Fibroblast of villous mesenchyme (primary cell): ENCODE results near the gene ABHD14A. TPM values are rescaled to one million over a fixed set of nuclear protein-coding genes. Genes with fewer than 3 reads are reported as not detected.
A peak's percentile ranks its signal among the peaks of the same experiment; 100 is the strongest.

Source experiments
- DNase-seq: peaks from one replicate; pipeline ENCODE4 v3.0.0-alpha.2; 2010; ENCODE audit warnings: low read depth
- H3K4me3 ChIP-seq: 2 replicates; pipeline ENCODE4 v1.5.1; 2011; ENCODE audit warnings: low read depth, mild to moderate bottlenecking, low read length
- total RNA-seq: library from RNA; depleted of rRNA; stranded (reverse); fragments of >200 nt; gene quantifications from 2 replicates; pipeline ENCODE4 v1.2.3, GENCODE V29; 2012
- TF ChIP-seq, protein P1 (sequence below): IDR thresholded peaks from 2 replicates; pipeline ENCODE4 v1.5.1; 2012; ENCODE audit warnings: low read depth, mild to moderate bottlenecking, low read length; ENCODE audit not compliant: insufficient read depth

The ABHD14A gene
- total RNA-seq, 1 donor, result 5.2 TPM

DNA sequence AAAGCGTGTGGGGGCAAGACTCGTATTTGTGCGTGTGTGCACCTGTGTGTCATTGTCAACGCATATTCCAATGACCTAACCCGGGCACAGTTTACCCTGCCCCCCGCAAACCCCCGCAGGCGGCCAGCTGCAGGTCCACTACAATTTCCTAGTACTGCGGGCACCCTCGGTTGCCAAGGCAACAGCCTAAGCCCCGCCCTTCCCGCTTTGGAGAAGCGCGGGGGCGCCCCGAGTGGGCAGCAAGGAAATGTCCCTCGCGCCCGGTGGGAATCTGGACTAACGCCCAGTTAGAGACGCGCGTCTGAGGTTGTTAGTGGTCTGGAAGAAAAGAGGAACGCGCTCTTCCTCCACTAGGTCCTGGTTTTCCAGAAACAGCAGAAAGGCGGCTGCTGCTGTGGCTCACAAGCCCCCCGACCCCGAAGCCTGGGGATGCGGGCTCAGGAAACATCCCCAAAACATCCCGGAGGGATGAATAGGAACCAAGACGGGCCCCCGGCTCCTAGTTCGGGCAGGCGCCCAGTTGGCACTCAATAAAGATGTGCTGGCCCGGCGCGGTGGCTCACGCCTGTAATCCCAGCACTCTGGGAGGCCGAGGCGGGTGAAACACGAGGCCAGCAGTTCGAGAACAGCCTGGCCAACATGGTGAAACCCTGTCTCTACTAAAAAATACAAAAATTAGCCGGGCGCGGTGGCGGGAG lies 1.1 kb downstream of the ABHD14A start:
- TF ChIP-seq, protein P1, sequence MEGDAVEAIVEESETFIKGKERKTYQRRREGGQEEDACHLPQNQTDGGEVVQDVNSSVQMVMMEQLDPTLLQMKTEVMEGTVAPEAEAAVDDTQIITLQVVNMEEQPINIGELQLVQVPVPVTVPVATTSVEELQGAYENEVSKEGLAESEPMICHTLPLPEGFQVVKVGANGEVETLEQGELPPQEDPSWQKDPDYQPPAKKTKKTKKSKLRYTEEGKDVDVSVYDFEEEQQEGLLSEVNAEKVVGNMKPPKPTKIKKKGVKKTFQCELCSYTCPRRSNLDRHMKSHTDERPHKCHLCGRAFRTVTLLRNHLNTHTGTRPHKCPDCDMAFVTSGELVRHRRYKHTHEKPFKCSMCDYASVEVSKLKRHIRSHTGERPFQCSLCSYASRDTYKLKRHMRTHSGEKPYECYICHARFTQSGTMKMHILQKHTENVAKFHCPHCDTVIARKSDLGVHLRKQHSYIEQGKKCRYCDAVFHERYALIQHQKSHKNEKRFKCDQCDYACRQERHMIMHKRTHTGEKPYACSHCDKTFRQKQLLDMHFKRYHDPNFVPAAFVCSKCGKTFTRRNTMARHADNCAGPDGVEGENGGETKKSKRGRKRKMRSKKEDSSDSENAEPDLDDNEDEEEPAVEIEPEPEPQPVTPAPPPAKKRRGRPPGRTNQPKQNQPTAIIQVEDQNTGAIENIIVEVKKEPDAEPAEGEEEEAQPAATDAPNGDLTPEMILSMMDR, result peak; percentile 17
- H3K4me3 ChIP-seq, result peak overlapping the region; percentile 70
- peak; percentile 80 for DNase-seq

DNA sequence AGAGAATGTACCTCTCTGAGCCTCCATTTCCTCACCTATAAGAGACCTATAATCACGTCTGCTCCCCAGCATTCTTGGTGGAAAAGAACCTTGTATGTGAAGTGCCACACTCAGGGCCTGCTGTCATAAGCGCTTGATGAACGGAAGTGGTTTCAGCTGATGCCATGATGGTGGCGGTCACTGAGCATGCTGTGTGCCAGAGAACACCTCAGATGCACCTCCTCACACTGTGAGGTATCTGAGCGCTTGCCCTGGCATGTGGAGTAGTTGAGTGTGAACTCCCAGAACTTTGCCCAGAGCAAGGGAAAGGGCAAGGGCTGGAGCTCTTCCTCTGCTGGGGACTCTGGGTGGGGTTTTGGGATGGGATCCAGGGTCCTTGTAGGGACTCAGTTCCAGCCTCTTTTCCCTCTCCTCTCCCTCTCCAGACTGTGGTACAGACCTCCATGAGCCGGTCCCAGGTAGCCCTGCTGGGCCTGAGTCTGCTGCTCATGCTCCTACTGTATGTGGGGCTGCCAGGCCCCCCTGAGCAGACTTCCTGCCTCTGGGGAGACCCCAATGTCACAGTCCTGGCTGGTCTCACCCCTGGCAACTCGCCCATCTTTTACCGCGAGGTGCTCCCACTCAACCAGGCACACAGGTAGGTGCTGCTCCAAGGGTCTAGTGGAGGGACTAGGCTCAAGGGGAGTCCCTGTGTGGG lies 2.7 kb downstream of the ABHD14A start:
- DNase-seq, result no peak
- TF ChIP-seq, protein P1, result no peak
- H3K4me3 ChIP-seq, result no peak overlapping the region

DNA sequence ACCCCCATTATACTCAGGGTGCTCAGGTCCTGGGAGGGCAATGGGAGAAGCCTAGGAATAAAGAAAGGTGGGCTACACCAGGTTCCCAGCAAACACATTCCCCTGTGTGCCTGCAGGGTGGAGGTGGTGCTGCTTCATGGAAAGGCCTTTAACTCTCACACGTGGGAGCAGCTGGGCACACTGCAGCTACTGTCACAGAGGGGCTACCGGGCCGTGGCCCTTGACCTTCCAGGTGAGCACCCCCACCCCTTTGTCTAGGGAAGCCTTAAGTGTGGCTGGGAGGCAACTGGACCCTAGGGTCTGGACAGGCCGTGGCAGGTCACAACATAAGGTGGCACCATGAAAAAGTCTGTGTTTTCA lies 3.3 kb downstream of the ABHD14A start:
- no peak overlapping the region for H3K4me3 ChIP-seq
- TF ChIP-seq, protein P1, result no peak
- no peak for DNase-seq

DNA sequence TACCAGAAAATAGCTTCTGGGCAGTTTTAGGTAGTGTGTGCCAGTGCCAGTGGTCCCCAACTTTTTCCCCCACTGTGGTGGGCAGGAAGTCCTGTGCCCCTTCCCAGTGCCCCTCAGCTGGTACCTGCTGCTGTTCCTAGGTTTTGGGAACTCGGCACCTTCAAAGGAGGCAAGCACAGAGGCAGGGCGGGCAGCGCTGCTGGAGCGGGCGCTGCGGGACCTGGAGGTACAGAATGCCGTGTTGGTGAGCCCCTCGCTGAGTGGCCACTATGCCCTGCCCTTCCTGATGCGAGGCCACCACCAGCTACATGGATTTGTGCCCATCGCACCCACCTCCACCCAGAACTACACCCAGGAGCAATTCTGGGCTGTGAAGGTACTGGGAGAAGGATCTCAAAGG lies 5.4 kb downstream of the ABHD14A start:
- no peak for DNase-seq
- TF ChIP-seq, protein P1, result no peak

DNA sequence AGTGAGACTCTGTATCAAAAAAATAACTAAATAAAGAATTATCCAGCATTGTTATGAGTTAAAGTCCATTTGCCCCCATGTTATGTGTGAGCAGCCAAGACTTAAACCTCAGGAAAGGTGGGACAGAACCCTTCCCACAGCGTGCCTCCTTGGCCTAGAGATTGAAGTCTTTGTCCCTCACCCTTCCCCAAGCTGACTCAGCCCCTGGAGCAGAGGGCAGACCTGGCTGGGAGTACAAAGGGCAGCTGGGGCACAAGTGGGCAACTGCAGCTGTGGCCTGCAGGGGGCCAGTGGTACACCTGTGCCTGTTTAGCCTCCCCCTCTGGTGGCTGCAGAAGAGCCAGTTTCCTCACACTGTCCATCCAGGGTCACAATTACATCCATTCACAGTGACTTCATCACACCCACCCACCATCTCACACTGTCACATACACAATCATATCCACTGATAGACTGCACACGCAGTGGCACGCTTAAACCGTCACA lies 7.5 kb downstream of the ABHD14A start:
- TF ChIP-seq, protein P1, result peak; percentile 54
- DNase-seq, result no peak
- peak overlapping the region; percentile 66 for H3K4me3 ChIP-seq

More for the DNA sequence above, 5.4 kb downstream of the ABHD14A start:
- H3K4me3 ChIP-seq, result no peak overlapping the region

DNA sequence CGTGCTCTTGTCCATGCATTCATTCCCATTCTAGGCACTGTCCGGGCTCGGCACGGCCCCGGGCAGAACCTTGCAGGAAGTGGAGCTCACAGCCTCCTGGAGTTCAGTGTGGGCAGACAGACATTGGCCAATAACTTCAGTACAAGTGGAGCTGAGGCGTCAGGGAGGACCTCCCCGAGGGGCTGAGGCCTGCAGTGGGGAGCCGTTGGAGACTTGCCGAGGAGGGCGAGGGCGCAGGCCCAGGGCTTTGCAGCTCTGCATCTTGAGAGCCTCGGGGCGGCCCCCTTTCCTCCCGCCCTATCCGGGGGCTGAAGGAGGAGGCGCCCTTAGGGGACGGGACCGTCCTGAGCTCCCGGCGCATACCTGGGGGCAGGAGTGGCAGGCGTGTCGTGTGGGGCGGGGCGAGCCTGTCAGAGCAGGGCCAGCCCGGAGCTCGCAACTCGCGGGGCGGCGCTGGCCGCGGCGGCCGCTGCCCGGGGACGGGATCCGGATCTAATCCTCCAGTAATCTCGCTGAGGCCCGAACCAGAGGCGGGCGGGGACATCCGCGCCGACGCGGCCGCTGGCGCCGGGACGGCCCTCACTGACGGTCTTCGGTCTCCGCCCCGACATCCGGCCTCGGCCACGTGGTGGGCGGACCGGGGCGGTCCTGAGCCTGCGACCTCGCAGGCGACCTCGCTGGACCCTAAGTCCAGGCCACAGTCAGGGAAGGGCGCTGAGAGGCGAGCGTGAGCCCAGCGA lies 8.1 kb downstream of the ABHD14A start, which contains the start of gene ACY1:
TSS of gene ACY1 (plus strand) at position 698 of the 740 bp plus-strand sequence. CDS start 530 bp downstream, outside the sequence.
- TF ChIP-seq, protein P1, result no peak
- H3K4me3 ChIP-seq, result peak within 1 kb of the TSS; percentile 66
- peak; percentile 91 for DNase-seq
